Panc1 (cell line): ENCODE results near the gene YDJC.
"Not testable (repeated sequence)": the region's sequence is repeated elsewhere in the genome, so short reads cannot be mapped to it uniquely, and the experiment has no call there.

ENCODE experiments used
- POLR2AphosphoS5 ChIP-seq: IDR thresholded peaks from 2 replicates; pipeline ENCODE4 v1.6.1; 2012; ENCODE audit warnings: mild to moderate bottlenecking, low read depth, low read length, moderate library complexity
- REST ChIP-seq, 2 experiments: IDR thresholded peaks; 2 replicates each; pipeline ENCODE4 v1.6.1; 2011 to 2012; ENCODE audit warnings: low read depth in 2 of 2, control low read depth in 1 of 2, low read length in 1 of 2, mild to moderate bottlenecking in 1 of 2, moderate library complexity in 1 of 2; ENCODE audit not compliant: insufficient read depth in 1 of 2
- SIN3A ChIP-seq: IDR thresholded peaks from 2 replicates; pipeline ENCODE4 v1.6.1; 2012; ENCODE audit warnings: low read depth, mild to moderate bottlenecking, low read length, moderate library complexity, borderline replicate concordance; ENCODE audit not compliant: insufficient read depth
- TF ChIP-seq, protein P1 (sequence below): fragments of 450-650 bp; IDR thresholded peaks from 2 replicates; pipeline ENCODE4 v1.5.1; 2017; ENCODE audit warnings: mild to moderate bottlenecking

- TF ChIP-seq, protein P1, sequence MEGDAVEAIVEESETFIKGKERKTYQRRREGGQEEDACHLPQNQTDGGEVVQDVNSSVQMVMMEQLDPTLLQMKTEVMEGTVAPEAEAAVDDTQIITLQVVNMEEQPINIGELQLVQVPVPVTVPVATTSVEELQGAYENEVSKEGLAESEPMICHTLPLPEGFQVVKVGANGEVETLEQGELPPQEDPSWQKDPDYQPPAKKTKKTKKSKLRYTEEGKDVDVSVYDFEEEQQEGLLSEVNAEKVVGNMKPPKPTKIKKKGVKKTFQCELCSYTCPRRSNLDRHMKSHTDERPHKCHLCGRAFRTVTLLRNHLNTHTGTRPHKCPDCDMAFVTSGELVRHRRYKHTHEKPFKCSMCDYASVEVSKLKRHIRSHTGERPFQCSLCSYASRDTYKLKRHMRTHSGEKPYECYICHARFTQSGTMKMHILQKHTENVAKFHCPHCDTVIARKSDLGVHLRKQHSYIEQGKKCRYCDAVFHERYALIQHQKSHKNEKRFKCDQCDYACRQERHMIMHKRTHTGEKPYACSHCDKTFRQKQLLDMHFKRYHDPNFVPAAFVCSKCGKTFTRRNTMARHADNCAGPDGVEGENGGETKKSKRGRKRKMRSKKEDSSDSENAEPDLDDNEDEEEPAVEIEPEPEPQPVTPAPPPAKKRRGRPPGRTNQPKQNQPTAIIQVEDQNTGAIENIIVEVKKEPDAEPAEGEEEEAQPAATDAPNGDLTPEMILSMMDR = not testable (repeated sequence)
- not testable (repeated sequence) for TF ChIP-seq SIN3A; POLR2AphosphoS5; REST (IDR thresholded peaks at IDR 0.05; ENCODE audit: insufficient read depth in 1 of 2, low read depth in 2 of 2, low read length in 1 of 2)
These were observed 49.0 kb upstream of the YDJC start for GRCh38 chr22:21678842-21679241.
